ENCODE measurements around the gene CNIH1.
"Not testable (repeated sequence)": the region's sequence is repeated elsewhere in the genome, so short reads cannot be mapped to it uniquely, and the experiment has no call there.

The CNIH1 gene

GRCh38 chr14:54462048-54462447, 20.9 kb upstream of the CNIH1 start:
- Histone ChIP-seq H3K79me2 (ENCODE audit: insufficient read depth, low read length) (no peaks in the 10 kb centered on the region), H2AFZ (ENCODE audit: low read depth, low read length, severe bottlenecking) (no peak overlapping the region), H3K27ac (ENCODE audit: low read depth, low read length) (no peak overlapping the region), H3K27me3 (ENCODE audit: low read length) (no peaks in the 10 kb centered on the region), H4K20me1 (ENCODE audit: low read depth, low read length) (no peaks in the 10 kb centered on the region), H3F3A (ENCODE audit: insufficient read depth) (no peaks in the 10 kb centered on the region), H3K9me2 (replicated peaks; ENCODE audit: insufficient read depth, low read length) (no peaks in the 10 kb centered on the region), H3K9me3 (ENCODE audit: insufficient read depth, low read length) (peaks cover 15% of the 10 kb centered on the region; the same call in 1 of the 2 replicates), H3K4me2 (ENCODE audit: low read depth, low read length, poor library complexity, severe bottlenecking) (no peak overlapping the region), H3K4me3 (ENCODE audit: insufficient read depth, low read length, poor library complexity, severe bottlenecking) (no peak overlapping the region), H3K36me3 (ENCODE audit: low read length) (no peaks in the 10 kb centered on the region), H3K9ac (ENCODE audit: low read length) (no peak overlapping the region)
- TF ChIP-seq CTCF (IDR thresholded peaks at IDR 0.05; ENCODE audit: insufficient read depth, low read length, poor library complexity, severe bottlenecking) (no peak), EZH2phosphoT487 (conservative IDR thresholded peaks at IDR 0.05; ENCODE audit: low read length) (no peak)

- no peak overlapping the region for H3K4me3 ChIP-seq (ENCODE audit: insufficient read depth, low read length, poor library complexity, severe bottlenecking)
- H3K9ac ChIP-seq (ENCODE audit: low read length): no peak overlapping the region
- TF ChIP-seq EZH2phosphoT487 (conservative IDR thresholded peaks at IDR 0.05; ENCODE audit: low read length): no peak
- no peak for TF ChIP-seq CTCF (IDR thresholded peaks at IDR 0.05; ENCODE audit: insufficient read depth, low read length, poor library complexity, severe bottlenecking)
- no peaks in the 10 kb centered on the region for H3F3A ChIP-seq (ENCODE audit: insufficient read depth)
- peaks cover 15% of the 10 kb centered on the region; the same call in 1 of the 2 replicates for H3K9me3 ChIP-seq (ENCODE audit: insufficient read depth, low read length)
- H4K20me1 ChIP-seq (ENCODE audit: low read depth, low read length): no peaks in the 10 kb centered on the region
- no peaks in the 10 kb centered on the region for H3K9me2 ChIP-seq (replicated peaks; ENCODE audit: insufficient read depth, low read length)
- H3K4me2 ChIP-seq (ENCODE audit: low read depth, low read length, poor library complexity, severe bottlenecking): no peak overlapping the region
- no peak overlapping the region for H2AFZ ChIP-seq (ENCODE audit: low read depth, low read length, severe bottlenecking)
- H3K36me3 ChIP-seq (ENCODE audit: low read length): no peaks in the 10 kb centered on the region
- H3K27ac ChIP-seq (ENCODE audit: low read depth, low read length): no peak overlapping the region
- H3K79me2 ChIP-seq (ENCODE audit: insufficient read depth, low read length): no peaks in the 10 kb centered on the region
- H3K27me3 ChIP-seq (ENCODE audit: low read length): no peaks in the 10 kb centered on the region
Observed at GRCh38 chr14:54459106-54459505, 17.9 kb upstream of the CNIH1 start.

- not testable (repeated sequence) for H3K27ac ChIP-seq (ENCODE audit: low read depth, low read length); H3K27me3 ChIP-seq (ENCODE audit: low read length); H3K9ac ChIP-seq (ENCODE audit: low read length); H3K4me2 ChIP-seq (ENCODE audit: low read depth, low read length, poor library complexity, severe bottlenecking); H4K20me1 ChIP-seq (ENCODE audit: low read depth, low read length); H3K79me2 ChIP-seq (ENCODE audit: insufficient read depth, low read length); H2AFZ ChIP-seq (ENCODE audit: low read depth, low read length, severe bottlenecking); H3F3A ChIP-seq (ENCODE audit: insufficient read depth); H3K4me3 ChIP-seq (ENCODE audit: insufficient read depth, low read length, poor library complexity, severe bottlenecking); H3K9me2 ChIP-seq (replicated peaks; ENCODE audit: insufficient read depth, low read length); H3K36me3 ChIP-seq (ENCODE audit: low read length)
- H3K9me3 ChIP-seq (ENCODE audit: insufficient read depth, low read length): peaks cover 15% of the 10 kb centered on the region; the same call in 1 of the 2 replicates
Observed at GRCh38 chr14:54458536-54458935, 17.4 kb upstream of the CNIH1 start.

- H3K9me2 ChIP-seq (replicated peaks; ENCODE audit: insufficient read depth, low read length): no peaks in the 10 kb centered on the region
- no peak overlapping the region for H3K9ac ChIP-seq (ENCODE audit: low read length)
- H3K9me3 ChIP-seq (ENCODE audit: insufficient read depth, low read length): peaks cover 15% of the 10 kb centered on the region; the same call in 1 of the 2 replicates
- no peaks in the 10 kb centered on the region for H3F3A ChIP-seq (ENCODE audit: insufficient read depth)
- H3K27me3 ChIP-seq (ENCODE audit: low read length): no peaks in the 10 kb centered on the region
- no peak overlapping the region for H2AFZ ChIP-seq (ENCODE audit: low read depth, low read length, severe bottlenecking)
- H3K79me2 ChIP-seq (ENCODE audit: insufficient read depth, low read length): no peaks in the 10 kb centered on the region
- H4K20me1 ChIP-seq (ENCODE audit: low read depth, low read length): no peaks in the 10 kb centered on the region
- no peak overlapping the region for H3K4me2 ChIP-seq (ENCODE audit: low read depth, low read length, poor library complexity, severe bottlenecking)
- H3K27ac ChIP-seq (ENCODE audit: low read depth, low read length): no peak overlapping the region
- no peak overlapping the region for H3K4me3 ChIP-seq (ENCODE audit: insufficient read depth, low read length, poor library complexity, severe bottlenecking)
- TF ChIP-seq CTCF (IDR thresholded peaks at IDR 0.05; ENCODE audit: insufficient read depth, low read length, poor library complexity, severe bottlenecking) (no peak), EZH2phosphoT487 (conservative IDR thresholded peaks at IDR 0.05; ENCODE audit: low read length) (no peak)
- H3K36me3 ChIP-seq (ENCODE audit: low read length): no peaks in the 10 kb centered on the region
Observed at GRCh38 chr14:54457609-54457996, 16.4 kb upstream of the CNIH1 start.

GRCh38 chr14:54456820-54457608, 15.8 kb upstream of the CNIH1 start:
- H3K27ac ChIP-seq (ENCODE audit: low read depth, low read length); H4K20me1 ChIP-seq (ENCODE audit: low read depth, low read length); H3K4me3 ChIP-seq (ENCODE audit: insufficient read depth, low read length, poor library complexity, severe bottlenecking); H3F3A ChIP-seq (ENCODE audit: insufficient read depth); H3K27me3 ChIP-seq (ENCODE audit: low read length); H3K79me2 ChIP-seq (ENCODE audit: insufficient read depth, low read length); H2AFZ ChIP-seq (ENCODE audit: low read depth, low read length, severe bottlenecking); H3K36me3 ChIP-seq (ENCODE audit: low read length); H3K4me2 ChIP-seq (ENCODE audit: low read depth, low read length, poor library complexity, severe bottlenecking); H3K9me2 ChIP-seq (replicated peaks; ENCODE audit: insufficient read depth, low read length); H3K9ac ChIP-seq (ENCODE audit: low read length): not testable (repeated sequence)
- H3K9me3 ChIP-seq (ENCODE audit: insufficient read depth, low read length): peaks cover 15% of the 10 kb centered on the region; the same call in 1 of the 2 replicates

All from SU-DHL-6 (cell line).